Bronchial epithelial cell (primary cell): Measurements from ENCODE around the gene MCM3AP. TPM values are rescaled to one million over a fixed set of nuclear protein-coding genes. Genes with fewer than 3 reads are reported as not detected.

Experiments used
- DNase-seq: peaks from one replicate; pipeline ENCODE4 v3.0.0-alpha.2; 2010; ENCODE audit warnings: low read depth
- FAIRE-seq: peaks from 2 replicates; lab custom pipeline; 2011; peaks lifted over from hg19 to GRCh38; lab: Jason Lieb, UNC
- H3K27me3 ChIP-seq: 2 replicates; pipeline ENCODE4 v1.5.1; 2011; ENCODE audit warnings: low read length; ENCODE audit not compliant: control insufficient read depth, insufficient read depth
- H3K36me3 ChIP-seq: 2 replicates; pipeline ENCODE4 v1.5.1; 2011; ENCODE audit warnings: low read length; ENCODE audit not compliant: control insufficient read depth, insufficient read depth
- H3K4me3 ChIP-seq: 2 replicates; pipeline ENCODE4 v1.5.1; 2011; ENCODE audit warnings: mild to moderate bottlenecking, low read depth, low read length, control low read depth
- CTCF ChIP-seq: IDR thresholded peaks from 2 replicates; pipeline ENCODE4 v1.5.1; 2011; ENCODE audit warnings: mild to moderate bottlenecking, moderate library complexity, low read length, control low read depth, inconsistent platforms; ENCODE audit not compliant: insufficient read depth, severe bottlenecking
- total RNA-seq: library from RNA; depleted of rRNA; stranded (reverse); fragments of >200 nt; gene quantifications from 2 replicates; pipeline ENCODE4 v1.2.1, GENCODE V29; 2014

The MCM3AP gene
- total RNA-seq, 1 donor from 2014 or later: 70.8 TPM

- H3K4me3 ChIP-seq: no peak overlapping the region
- DNase-seq (no peak), FAIRE-seq (no peak)
- H3K27me3 ChIP-seq: no peaks in the 10 kb centered on the region
- TF ChIP-seq CTCF: no peak
- H3K36me3 ChIP-seq: peaks cover 7% of the 10 kb centered on the region
Observed at GRCh38 chr21:46287541-46287940, 2.1 kb upstream of the MCM3AP start.

GRCh38 chr21:46286648-46287002, 1.2 kb upstream of the MCM3AP start:
- no peak for TF ChIP-seq CTCF

GRCh38 chr21:46285761-46286647, 593 bp upstream of the MCM3AP start, which contains the start of gene YBEY:
TSS of gene YBEY (plus strand) at chr21:46286342. CDS start at chr21:46286914, 572 bp downstream.
- peak; percentile 58 for TF ChIP-seq CTCF
- FAIRE-seq (no peak), DNase-seq (peak; percentile 70)
- Histone ChIP-seq H3K4me3 (peak within 1 kb of the TSS; percentile 78), H3K36me3 (peaks cover 4% of the 10 kb centered on the region), H3K27me3 (no peaks in the 10 kb centered on the region)

More at GRCh38 chr21:46286648-46287002, 1.2 kb upstream of the MCM3AP start:
- H3K36me3 ChIP-seq: peaks cover 4% of the 10 kb centered on the region
- DNase-seq: no peak
- peak overlapping the region; percentile 78 for H3K4me3 ChIP-seq
- no peak for FAIRE-seq
- no peaks in the 10 kb centered on the region for H3K27me3 ChIP-seq

- H3K4me3 ChIP-seq: no peak overlapping the region
Observed at GRCh38 chr21:46284733-46285132, 678 bp downstream of the MCM3AP start.

GRCh38 chr21:46284077-46284644, 1.2 kb downstream of the MCM3AP start:
- no peak for DNase-seq
- Histone ChIP-seq H3K27me3 (no peaks in the 10 kb centered on the region), H3K36me3 (peaks cover 15% of the 10 kb centered on the region), H3K4me3 (no peak overlapping the region)
- TF ChIP-seq CTCF: no peak
- FAIRE-seq: no peak

More at GRCh38 chr21:46284733-46285132, 678 bp downstream of the MCM3AP start:
- Histone ChIP-seq H3K36me3 (peaks cover 10% of the 10 kb centered on the region), H3K27me3 (no peaks in the 10 kb centered on the region)
- no peak for TF ChIP-seq CTCF
- DNase-seq: no peak
- FAIRE-seq: no peak
